Ascending aorta (tissue), 2 donors: Measurements from ENCODE around the gene TBXT. TPM values are rescaled to one million over a fixed set of nuclear protein-coding genes. Genes with fewer than 3 reads are reported as not detected.
"Not testable (repeated sequence)": the region's sequence is repeated elsewhere in the genome, so short reads cannot be mapped to it uniquely, and the experiment has no call there.

Source experiments
- DNase-seq, 2 donors: peaks; one replicate each; pipeline ENCODE4 v3.0.0-alpha.2; 2019; ENCODE audit warnings: low spot score in 2 of 2
- H3K27ac ChIP-seq, 2 donors: fragments of 200-600 bp; sonication (generic); one replicate each; pipeline ENCODE4 v1.5.1; 2016 to 2017; ENCODE audit warnings: mild to moderate bottlenecking in 1 of 2
- H3K27me3 ChIP-seq: fragments of 200-600 bp; sonication (generic); one replicate; pipeline ENCODE4 v1.5.1; 2017
- H3K36me3 ChIP-seq, 2 donors: fragments of 200-600 bp; sonication (generic); one replicate each; pipeline ENCODE4 v1.5.1; 2016
- H3K4me1 ChIP-seq, 2 donors: fragments of 200-600 bp; sonication (generic); one replicate each; pipeline ENCODE4 v1.5.1; 2016 to 2017; ENCODE audit warnings: mild to moderate bottlenecking in 1 of 2
- H3K4me3 ChIP-seq, 2 donors: fragments of 200-600 bp; sonication (generic); one replicate each; pipeline ENCODE4 v1.5.1; 2016 to 2017; ENCODE audit warnings: mild to moderate bottlenecking in 1 of 2
- H3K9me3 ChIP-seq, 2 donors: fragments of 200-600 bp; sonication (generic); one replicate each; pipeline ENCODE4 v1.5.1; 2016
- CTCF ChIP-seq, 3 experiments: fragments of 200-600 bp in 2 of 3; fragments of 450-650 bp in 1 of 3; sonication (generic) in 2 of 3; IDR thresholded peaks; one replicate each; pipeline ENCODE4 v1.5.1; 2016 to 2019; ENCODE audit warnings: antibody characterized with exemption in 3 of 3, mild to moderate bottlenecking in 1 of 3, moderate library complexity in 1 of 3
- intact Hi-C: fragments of 100-400 bp; cut with DNase I; formaldehyde crosslinking; loops from one replicate; pipeline ENCODE4 v1.15.1; 2023
- total RNA-seq: library from RNA; depleted of rRNA; stranded (reverse); fragments of >200 nt; gene quantifications from one replicate; pipeline ENCODE4 v1.1.0, GENCODE V29; 2016

Gene TBXT
- total RNA-seq, 1 donor from 2014 or later, result not detected

- Histone ChIP-seq H3K4me1 (no peaks in the 10 kb centered on the region), H3K27me3 (no peaks in the 10 kb centered on the region), H3K36me3 (no peaks in the 10 kb centered on the region), H3K27ac (no peak overlapping the region), H3K4me3 (no peak overlapping the region), H3K9me3 (no peaks in the 10 kb centered on the region)
- intact Hi-C loops, result no loop called here
- no peak for TF ChIP-seq CTCF (IDR thresholded peaks at IDR 0.05)
- no peak for DNase-seq
These were observed 8.5 kb upstream of the TBXT start for GRCh38 chr6:166176106-166176505.

- intact Hi-C loops, H3K36me3 ChIP-seq, H3K4me3 ChIP-seq, DNase-seq, H3K9me3 ChIP-seq, H3K4me1 ChIP-seq, H3K27me3 ChIP-seq, H3K27ac ChIP-seq: not testable (repeated sequence)
These were observed 7.4 kb upstream of the TBXT start for GRCh38 chr6:166175093-166175492.

- intact Hi-C loops, result no loop called here
- no peak for DNase-seq
- Histone ChIP-seq H3K4me3 (no peak overlapping the region), H3K27ac (no peak overlapping the region), H3K27me3 (no peaks in the 10 kb centered on the region), H3K36me3 (no peaks in the 10 kb centered on the region), H3K4me1 (no peaks in the 10 kb centered on the region), H3K9me3 (no peaks in the 10 kb centered on the region)
- no peak for TF ChIP-seq CTCF (IDR thresholded peaks at IDR 0.05)
These were observed 6.4 kb upstream of the TBXT start for GRCh38 chr6:166174031-166174430.

GRCh38 chr6:166173281-166173951 lies 5.8 kb upstream of the TBXT start:
- no peak for TF ChIP-seq CTCF (IDR thresholded peaks at IDR 0.05)
- no peaks in the 10 kb centered on the region for H3K27me3 ChIP-seq

GRCh38 chr6:166172546-166172945 lies 4.9 kb upstream of the TBXT start:
- H3K27me3 ChIP-seq, result no peaks in the 10 kb centered on the region
- intact Hi-C loops, result no loop called here

More at GRCh38 chr6:166173281-166173951, 5.8 kb upstream of the TBXT start:
- intact Hi-C loops, result no loop called here
- DNase-seq, result no peak
- Histone ChIP-seq H3K9me3 (no peaks in the 10 kb centered on the region), H3K36me3 (no peaks in the 10 kb centered on the region), H3K4me1 (no peaks in the 10 kb centered on the region), H3K27ac (no peak overlapping the region), H3K4me3 (no peak overlapping the region)

More at GRCh38 chr6:166172546-166172945, 4.9 kb upstream of the TBXT start:
- no peaks in the 10 kb centered on the region for H3K4me1 ChIP-seq
- H3K4me3 ChIP-seq, result no peak overlapping the region
- DNase-seq, result no peak
- no peaks in the 10 kb centered on the region for H3K36me3 ChIP-seq
- no peaks in the 10 kb centered on the region for H3K9me3 ChIP-seq
- H3K27ac ChIP-seq, result no peak overlapping the region
- TF ChIP-seq CTCF (IDR thresholded peaks at IDR 0.05), result no peak
